Heart right ventricle (tissue), 16 donors: ENCODE measurements around the gene ZNHIT3. TPM values are rescaled to one million over a fixed set of nuclear protein-coding genes. Genes with fewer than 3 reads are reported as not detected.

Experiments used
- ATAC-seq, 8 donors: fragments of 200-7000 bp; cut with Tn5 transposase; one replicate each; pipeline ENCODE4 v1.9.1; 2020; ENCODE audit warnings: mild to moderate bottlenecking in 8 of 8, moderate library complexity in 8 of 8, moderate number of reproducible peaks in 1 of 8
- DNase-seq, 2 donors: peaks; one replicate each; pipeline ENCODE4 v3.0.0-alpha.2; 2020
- H3K27ac ChIP-seq, 10 donors: fragments of 200-600 bp; sonication (generic) in 2 of 10; one replicate each; pipeline versions ENCODE4 v1.5.0 to v1.8.0; 2020 to 2022; ENCODE audit warnings: mild to moderate bottlenecking in 3 of 10
- H3K27me3 ChIP-seq, 7 donors: fragments of 200-600 bp; one replicate each; pipeline ENCODE4 v1.8.0; 2021 to 2022; ENCODE audit warnings: mild to moderate bottlenecking in 2 of 7
- H3K36me3 ChIP-seq, 9 donors: fragments of 200-600 bp; sonication (generic) in 1 of 9; one replicate each; pipeline versions ENCODE4 v1.5.0 to v1.8.0; 2020 to 2022; ENCODE audit warnings: mild to moderate bottlenecking in 2 of 9
- H3K4me1 ChIP-seq, 9 donors: fragments of 200-600 bp; sonication (generic) in 1 of 9; one replicate each; pipeline versions ENCODE4 v1.5.0 to v1.8.0; 2020 to 2022; ENCODE audit warnings: mild to moderate bottlenecking in 4 of 9
- H3K4me3 ChIP-seq, 10 donors: fragments of 200-600 bp; sonication (generic) in 2 of 10; one replicate each; pipeline versions ENCODE4 v1.5.0 to v1.8.0; 2020 to 2022; ENCODE audit warnings: mild to moderate bottlenecking in 7 of 10, moderate library complexity in 2 of 10
- H3K9me3 ChIP-seq, 11 donors: fragments of 200-600 bp in 10 of 11; sonication (generic) in 2 of 11; one replicate each; pipeline versions ENCODE4 v1.5.0 to v1.8.0; 2013 to 2022; ENCODE audit warnings: mild to moderate bottlenecking in 2 of 11, control low read depth in 1 of 11, moderate library complexity in 1 of 11
- WGBS, 2 donors: extraction: QIAGEN DNeasy Blood & Tissue Kit; methylation state at CpG; one replicate each; pipeline ENCODE4 v1.1.7; 2013; ENCODE audit warnings: inconsistent platforms in 1 of 2; 5-methylcytosine and 5-hydroxymethylcytosine counted together
- intact Hi-C, 10 donors: fragments of 100-400 bp; cut with DNase I; formaldehyde crosslinking; loops; one replicate each; pipeline versions ENCODE4 v1.11.1 to v1.14.2; 2022
- polyA plus RNA-seq, 2 donors: library from polyadenylated mRNA; stranded (reverse); fragments of 200-250 nt; gene quantifications; one replicate each; pipeline ENCODE4 v1.2.3, GENCODE V29; 2013
- total RNA-seq, 10 donors: library from RNA; stranded (reverse); fragmentation: NEBNext Ultra II Directional in 3 of 10; extraction: Animal tissue kit (Norgen Biotek cat#: 25700) in 3 of 10; gene quantifications; one replicate each; pipeline versions ENCODE4 v1.2.1 to v1.2.4, GENCODE V29; 2021 to 2023
- TF ChIP-seq, protein P1 (sequence below), 9 donors: fragments of 200-600 bp; sonication (generic) in 2 of 9; IDR thresholded peaks; one replicate each; pipeline versions ENCODE4 v1.5.0 to v1.8.0; 2021 to 2022; ENCODE audit warnings: antibody characterized with exemption in 9 of 9, mild to moderate bottlenecking in 5 of 9, moderate library complexity in 1 of 9
- donor health status: Arrhythmogenic right ventricular cardiomyopathy.
- donor health status: ischemic (EF 13 %, LVEDD 7.1; RV severe dilation, severe dysfunction).
- donor health status: healthy with polysubstance abuse.
- donor health status: DM: no; HTN: yes; CAD: no.
- donor health status: DM: no; HTN: no; CAD: no.
- donor health status: ischemic (EF 25% LVEDD 6.9; RV normal size, moderate dysfunction).
- donor health status: ischemic (EF 25% LVEDD 5.7; RV mildly dilated, moderate dysfunction).
- donor health status: healthy.
- donor health status: DM: yes; HTN: yes; CAD: no.
- donor health status: Ischemic cardiomyopathy.
- donor health status: ischemic (EF 35%, LVEDD 5.7; RV mildly dilated, moderate dysfunction).
- donor health status: nonischemic (EF 11% LVEDD 7.7; RV severe dilation, severe dysfunction).
- donor health status: DM: yes; HTN: yes; CAD: no.
- donor health status: PGD.
- donor health status: ischemic (EF 29% LVEDD 5.4; RV normal size, mild dysfunction).
- donor health status: nonischemic (EF 23%, LVEDD 6.1; RV moderate dilation, normal function).

The ZNHIT3 gene
- total and polyA plus RNA-seq, 12 donors: 12.0 to 34.0 (median 23.0) TPM

DNA sequence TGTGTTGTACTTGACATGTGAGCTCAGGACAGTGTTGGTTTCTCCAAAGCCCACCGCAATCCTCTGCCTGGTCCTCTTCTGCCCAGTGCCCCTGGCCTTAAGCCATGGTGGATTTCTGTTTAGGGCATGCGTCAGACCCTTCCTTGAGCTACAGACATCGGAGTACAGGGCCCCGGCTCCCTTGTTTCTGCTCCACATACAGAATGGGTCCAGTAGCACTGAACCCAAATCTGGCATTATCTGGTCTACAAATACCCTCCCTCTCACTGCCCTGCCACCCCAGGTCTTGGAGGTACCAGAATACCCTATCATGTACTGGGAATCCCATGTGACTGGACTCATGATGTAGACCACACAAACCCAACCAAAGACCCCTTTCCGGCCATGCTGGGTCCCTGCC is 27.4 kb upstream of the ZNHIT3 start:
- H3K27me3 ChIP-seq: peaks cover 0 to 38% (median 27%) of the 10 kb centered on the region in 7 donors
- ATAC-seq: no peak
- TF ChIP-seq, protein P1, sequence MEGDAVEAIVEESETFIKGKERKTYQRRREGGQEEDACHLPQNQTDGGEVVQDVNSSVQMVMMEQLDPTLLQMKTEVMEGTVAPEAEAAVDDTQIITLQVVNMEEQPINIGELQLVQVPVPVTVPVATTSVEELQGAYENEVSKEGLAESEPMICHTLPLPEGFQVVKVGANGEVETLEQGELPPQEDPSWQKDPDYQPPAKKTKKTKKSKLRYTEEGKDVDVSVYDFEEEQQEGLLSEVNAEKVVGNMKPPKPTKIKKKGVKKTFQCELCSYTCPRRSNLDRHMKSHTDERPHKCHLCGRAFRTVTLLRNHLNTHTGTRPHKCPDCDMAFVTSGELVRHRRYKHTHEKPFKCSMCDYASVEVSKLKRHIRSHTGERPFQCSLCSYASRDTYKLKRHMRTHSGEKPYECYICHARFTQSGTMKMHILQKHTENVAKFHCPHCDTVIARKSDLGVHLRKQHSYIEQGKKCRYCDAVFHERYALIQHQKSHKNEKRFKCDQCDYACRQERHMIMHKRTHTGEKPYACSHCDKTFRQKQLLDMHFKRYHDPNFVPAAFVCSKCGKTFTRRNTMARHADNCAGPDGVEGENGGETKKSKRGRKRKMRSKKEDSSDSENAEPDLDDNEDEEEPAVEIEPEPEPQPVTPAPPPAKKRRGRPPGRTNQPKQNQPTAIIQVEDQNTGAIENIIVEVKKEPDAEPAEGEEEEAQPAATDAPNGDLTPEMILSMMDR (IDR thresholded peaks at IDR 0.05): no peak
- WGBS, 2 donors: 85 to 93% methylated on average over 5 of the region's 5 CpGs
- no peaks in the 10 kb centered on the region for H3K9me3 ChIP-seq
- no peak for DNase-seq
- intact Hi-C loops: no loop called here
- no peak overlapping the region for H3K4me3 ChIP-seq
- H3K4me1 ChIP-seq: no peaks in the 10 kb centered on the region
- no peak overlapping the region for H3K27ac ChIP-seq
- no peaks in the 10 kb centered on the region for H3K36me3 ChIP-seq

GRCh38 chr17:36459601-36460000 is 26.9 kb upstream of the ZNHIT3 start:
- intact Hi-C loops: no loop called here
- H3K27me3 ChIP-seq: peaks cover 0 to 44% (median 32%) of the 10 kb centered on the region in 7 donors
- no peak overlapping the region for H3K27ac ChIP-seq
- no peaks in the 10 kb centered on the region for H3K9me3 ChIP-seq
- ATAC-seq (no peak), DNase-seq (no peak)
- TF ChIP-seq, protein P1 (IDR thresholded peaks at IDR 0.05): no peak
- no peak overlapping the region for H3K4me3 ChIP-seq
- no peaks in the 10 kb centered on the region for H3K36me3 ChIP-seq
- WGBS, 2 donors: 75 to 76% methylated on average over 7 of the region's 7 CpGs
- no peaks in the 10 kb centered on the region for H3K4me1 ChIP-seq

GRCh38 chr17:36460265-36460937 is 26.1 kb upstream of the ZNHIT3 start:
- intact Hi-C loops: no loop called here
- no peaks in the 10 kb centered on the region for H3K9me3 ChIP-seq
- H3K27ac ChIP-seq: no peak overlapping the region
- no peaks in the 10 kb centered on the region for H3K36me3 ChIP-seq
- WGBS, 2 donors: 55 to 64% methylated on average over 5 of the region's 5 CpGs
- peaks cover 3 to 52% (median 40%) of the 10 kb centered on the region in 7 donors for H3K27me3 ChIP-seq
- no peaks in the 10 kb centered on the region for H3K4me1 ChIP-seq
- TF ChIP-seq, protein P1 (IDR thresholded peaks at IDR 0.05): no peak
- ATAC-seq: no peak
- no peak for DNase-seq
- H3K4me3 ChIP-seq: no peak overlapping the region

GRCh38 chr17:36461330-36462110 is 25.0 kb upstream of the ZNHIT3 start:
- intact Hi-C loops: no loop called here

More at GRCh38 chr17:36461330-36462110, 25.0 kb upstream of the ZNHIT3 start:
- Histone ChIP-seq H3K27ac (no peak overlapping the region), H3K4me3 (no peak overlapping the region), H3K4me1 (no peaks in the 10 kb centered on the region), H3K36me3 (no peaks in the 10 kb centered on the region), H3K27me3 (peaks cover 4 to 63% (median 51%) of the 10 kb centered on the region in 7 donors), H3K9me3 (no peaks in the 10 kb centered on the region)
- no peak for DNase-seq
- ATAC-seq: no peak
- 49 to 57% methylated on average over 10 of the region's 10 CpGs for WGBS, 2 donors
- TF ChIP-seq, protein P1 (IDR thresholded peaks at IDR 0.05): no peak
